GM10266 (cell line): ENCODE results near the gene SPOP.
"Not testable (repeated sequence)": the region's sequence is repeated elsewhere in the genome, so short reads cannot be mapped to it uniquely, and the experiment has no call there.

Source experiments
- DNase-seq: peaks from one replicate; pipeline ENCODE4 v3.0.0; 2012; ENCODE audit errors: extremely low spot score
- CTCF ChIP-seq: IDR thresholded peaks from 2 replicates; pipeline ENCODE4 v1.5.1; 2012; ENCODE audit warnings: mild to moderate bottlenecking, low read depth; ENCODE audit not compliant: control insufficient read depth, insufficient read depth; ENCODE audit errors: missing control alignments

Gene SPOP

GRCh38 chr17:49554694-49555494 lies 123.0 kb downstream of the SPOP start:
- no peak for TF ChIP-seq CTCF
- DNase-seq: peak; percentile 7

GRCh38 chr17:49553676-49554335 lies 124.1 kb downstream of the SPOP start:
- TF ChIP-seq CTCF: no peak
- peak; percentile 5 for DNase-seq

- no peak for TF ChIP-seq CTCF
- DNase-seq: no peak
Measured at GRCh38 chr17:49552070-49552751, 125.7 kb downstream of the SPOP start.

GRCh38 chr17:49551221-49552069 lies 126.5 kb downstream of the SPOP start:
- peak; percentile 4 for DNase-seq
- no peak for TF ChIP-seq CTCF

GRCh38 chr17:49550764-49551163 lies 127.1 kb downstream of the SPOP start:
- DNase-seq: not testable (repeated sequence)

GRCh38 chr17:49549691-49550678 lies 127.9 kb downstream of the SPOP start:
- DNase-seq: peak; percentile 5
- TF ChIP-seq CTCF: no peak
